ENCODE measurements around the gene SFXN2. TPM values are rescaled to one million over a fixed set of nuclear protein-coding genes. Genes with fewer than 3 reads are reported as not detected.

Gene SFXN2
- total and polyA plus RNA-seq, 2 donors (not counting 1 experiment from before 2014, with no cell fraction given) = 3.1 to 6.5 TPM

DNA sequence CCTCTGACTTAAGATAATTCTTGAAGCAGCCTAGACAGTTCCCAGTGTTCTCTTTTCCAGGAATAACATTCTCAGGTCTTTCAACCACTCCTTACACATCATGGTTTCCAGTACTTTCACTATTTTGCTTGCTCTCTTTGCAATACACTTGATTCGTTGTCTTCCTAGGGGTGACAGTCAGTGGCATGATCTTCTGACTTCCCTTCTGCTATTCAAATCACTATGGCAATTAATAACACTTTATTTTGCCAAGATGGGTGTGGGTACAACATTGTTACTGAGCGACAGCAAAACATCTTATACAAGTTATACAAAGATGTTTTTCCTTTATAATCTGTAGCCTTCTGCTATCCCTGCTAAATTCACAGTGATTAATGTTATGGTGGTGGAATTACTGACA, 15.5 kb upstream of the SFXN2 start:
- Histone ChIP-seq H3K27ac (ENCODE audit: insufficient read depth, low read length) (no peak overlapping the region), H3K27me3 (ENCODE audit: control insufficient read depth, insufficient read depth, low read length) (no peaks in the 10 kb centered on the region), H3K4me3 (replicated peaks in 1 of 4; ENCODE audit: control extremely low read depth in 1 of 4, insufficient read depth in 1 of 4, low read depth in 3 of 4, low read length in 4 of 4) (no peak overlapping the region), H2AFZ (ENCODE audit: low read length) (no peak overlapping the region), H3K9ac (ENCODE audit: insufficient read depth, low read length) (no peak overlapping the region), H3K4me2 (ENCODE audit: extremely low read depth, insufficient read depth, low read length) (no peak overlapping the region), H4K20me1 (ENCODE audit: control insufficient read depth, extremely low read depth, insufficient read depth, low read length) (no peaks in the 10 kb centered on the region), H3K36me3 (ENCODE audit: control insufficient read depth, insufficient read depth, low read length) (peaks cover 1% of the 10 kb centered on the region), H3K79me2 (ENCODE audit: control insufficient read depth, insufficient read depth, low read length) (no peaks in the 10 kb centered on the region), H3K4me1 (ENCODE audit: control insufficient read depth, extremely low read depth, insufficient read depth, low read length) (no peaks in the 10 kb centered on the region), H3K9me3 (ENCODE audit: control insufficient read depth, insufficient read depth, low read depth, low read length) (no peaks in the 10 kb centered on the region)
- TF ChIP-seq CTCF (conservative IDR thresholded peaks at IDR 0.05 in 1 of 2, IDR thresholded peaks at IDR 0.05 in 1 of 2; ENCODE audit: low read depth in 1 of 2, low read length in 2 of 2) (no peak), EZH2 (IDR thresholded peaks at IDR 0.05; ENCODE audit: low read length, missing control alignments) (no peak)
- DNase-seq (ENCODE audit: low read depth in 2 of 2) = no peak

DNA sequence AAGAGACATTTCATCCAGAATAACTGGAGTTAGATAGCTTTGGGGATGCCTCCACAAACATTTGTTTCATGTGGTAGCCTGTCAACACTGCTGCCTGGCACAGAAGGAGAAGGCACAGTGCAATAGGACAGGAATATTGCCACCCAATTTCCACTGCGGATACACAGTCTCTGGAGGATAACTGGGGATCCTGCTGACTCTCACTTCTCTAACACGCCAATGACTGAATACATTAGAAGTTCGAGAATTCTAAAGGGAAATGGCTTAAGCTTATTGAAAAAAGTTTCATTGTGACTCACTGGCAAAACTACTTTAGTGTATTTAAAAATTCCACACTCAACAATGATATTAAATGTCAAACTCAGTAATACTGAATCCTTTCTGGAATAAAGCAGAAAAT, 13.2 kb upstream of the SFXN2 start:
- Histone ChIP-seq H3K4me2 (ENCODE audit: extremely low read depth, insufficient read depth, low read length) (no peak overlapping the region), H3K4me3 (replicated peaks in 1 of 4; ENCODE audit: control extremely low read depth in 1 of 4, insufficient read depth in 1 of 4, low read depth in 3 of 4, low read length in 4 of 4) (no peak overlapping the region), H3K4me1 (ENCODE audit: control insufficient read depth, extremely low read depth, insufficient read depth, low read length) (peaks cover 8% of the 10 kb centered on the region), H3K79me2 (ENCODE audit: control insufficient read depth, insufficient read depth, low read length) (peaks cover 5% of the 10 kb centered on the region), H3K9me3 (ENCODE audit: control insufficient read depth, insufficient read depth, low read depth, low read length) (no peaks in the 10 kb centered on the region), H3K36me3 (ENCODE audit: control insufficient read depth, insufficient read depth, low read length) (peaks cover 1% of the 10 kb centered on the region), H3K27me3 (ENCODE audit: control insufficient read depth, insufficient read depth, low read length) (no peaks in the 10 kb centered on the region), H3K27ac (ENCODE audit: insufficient read depth, low read length) (no peak overlapping the region), H3K9ac (ENCODE audit: insufficient read depth, low read length) (no peak overlapping the region), H4K20me1 (ENCODE audit: control insufficient read depth, extremely low read depth, insufficient read depth, low read length) (no peaks in the 10 kb centered on the region), H2AFZ (ENCODE audit: low read length) (no peak overlapping the region)
- TF ChIP-seq EZH2 (IDR thresholded peaks at IDR 0.05; ENCODE audit: low read length, missing control alignments) (no peak), CTCF (conservative IDR thresholded peaks at IDR 0.05 in 1 of 2, IDR thresholded peaks at IDR 0.05 in 1 of 2; ENCODE audit: low read depth in 1 of 2, low read length in 2 of 2) (no peak)
- no peak for DNase-seq (ENCODE audit: low read depth in 2 of 2)

DNA sequence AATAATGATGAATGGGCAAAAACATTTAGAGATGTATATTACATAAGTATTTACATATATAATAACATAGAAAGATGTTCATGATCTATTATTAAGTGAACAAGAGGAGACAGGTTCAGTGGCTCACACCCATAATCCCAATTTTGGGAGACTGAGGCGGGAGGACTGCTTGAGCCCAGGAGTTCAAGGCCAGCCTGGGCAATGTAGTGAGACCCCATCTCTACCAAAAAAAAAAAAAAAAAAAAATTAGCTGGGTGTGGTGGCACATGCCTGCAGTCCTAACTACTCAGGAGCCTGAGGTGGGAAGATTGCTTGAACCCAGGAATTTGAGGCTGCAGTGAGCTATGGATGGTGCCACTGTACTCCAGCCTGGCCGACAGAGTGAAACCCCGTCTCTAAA, 12.6 kb upstream of the SFXN2 start:
- Histone ChIP-seq H3K27ac (ENCODE audit: insufficient read depth, low read length) (no peak overlapping the region), H4K20me1 (ENCODE audit: control insufficient read depth, extremely low read depth, insufficient read depth, low read length) (no peaks in the 10 kb centered on the region), H3K4me3 (replicated peaks in 1 of 4; ENCODE audit: control extremely low read depth in 1 of 4, insufficient read depth in 1 of 4, low read depth in 3 of 4, low read length in 4 of 4) (no peak overlapping the region), H3K4me2 (ENCODE audit: extremely low read depth, insufficient read depth, low read length) (no peak overlapping the region), H3K9me3 (ENCODE audit: control insufficient read depth, insufficient read depth, low read depth, low read length) (no peaks in the 10 kb centered on the region), H3K36me3 (ENCODE audit: control insufficient read depth, insufficient read depth, low read length) (peaks cover 1% of the 10 kb centered on the region), H3K79me2 (ENCODE audit: control insufficient read depth, insufficient read depth, low read length) (peaks cover 9% of the 10 kb centered on the region), H3K27me3 (ENCODE audit: control insufficient read depth, insufficient read depth, low read length) (no peaks in the 10 kb centered on the region), H3K9ac (ENCODE audit: insufficient read depth, low read length) (no peak overlapping the region), H3K4me1 (ENCODE audit: control insufficient read depth, extremely low read depth, insufficient read depth, low read length) (peaks cover 8% of the 10 kb centered on the region), H2AFZ (ENCODE audit: low read length) (no peak overlapping the region)
- TF ChIP-seq EZH2 (IDR thresholded peaks at IDR 0.05; ENCODE audit: low read length, missing control alignments) = no peak
- TF ChIP-seq CTCF (conservative IDR thresholded peaks at IDR 0.05 in 1 of 2, IDR thresholded peaks at IDR 0.05 in 1 of 2; ENCODE audit: low read depth in 1 of 2, low read length in 2 of 2) = no peak
- no peak for DNase-seq (ENCODE audit: low read depth in 2 of 2)

All from fibroblast of lung (primary cell).